Measurements from ENCODE around the gene MPG.

Gene MPG

DNA sequence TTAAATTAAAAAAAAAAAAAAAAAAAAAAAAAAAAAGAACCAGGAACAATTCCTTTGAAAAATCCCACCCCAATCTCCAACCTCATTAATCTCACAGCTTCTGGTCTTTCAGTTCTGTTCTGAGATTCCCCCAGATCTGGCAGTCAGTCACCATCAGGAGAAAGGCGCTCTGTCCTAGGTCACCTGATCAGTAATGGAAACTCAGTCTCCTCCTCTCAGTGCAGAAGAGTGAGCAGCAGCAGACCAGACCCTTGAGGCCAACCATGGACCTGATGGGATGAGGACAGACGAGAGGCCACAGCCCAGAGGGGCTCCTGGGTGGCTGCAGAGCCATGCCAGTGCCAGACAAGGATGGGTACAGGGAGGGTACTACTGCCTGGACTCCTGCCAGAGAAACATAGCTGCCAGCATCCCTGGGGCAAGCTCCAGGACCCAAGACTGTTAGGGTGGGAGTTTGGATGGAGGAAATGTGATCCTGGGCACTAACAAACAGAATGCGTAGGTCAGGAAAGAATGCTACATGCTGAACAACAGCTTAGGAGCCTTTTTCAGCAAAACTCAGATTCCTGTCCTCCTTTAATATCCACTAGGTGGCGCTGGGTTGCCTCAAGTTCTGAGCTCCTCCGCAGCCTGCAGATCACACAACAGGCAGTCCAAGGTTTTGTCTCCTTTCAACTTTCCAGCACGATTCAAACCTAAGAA lies 28.7 kb downstream of the MPG start:
- DNase-seq (ENCODE audit: low read depth), result peak; percentile 84
- TF ChIP-seq, protein P1, sequence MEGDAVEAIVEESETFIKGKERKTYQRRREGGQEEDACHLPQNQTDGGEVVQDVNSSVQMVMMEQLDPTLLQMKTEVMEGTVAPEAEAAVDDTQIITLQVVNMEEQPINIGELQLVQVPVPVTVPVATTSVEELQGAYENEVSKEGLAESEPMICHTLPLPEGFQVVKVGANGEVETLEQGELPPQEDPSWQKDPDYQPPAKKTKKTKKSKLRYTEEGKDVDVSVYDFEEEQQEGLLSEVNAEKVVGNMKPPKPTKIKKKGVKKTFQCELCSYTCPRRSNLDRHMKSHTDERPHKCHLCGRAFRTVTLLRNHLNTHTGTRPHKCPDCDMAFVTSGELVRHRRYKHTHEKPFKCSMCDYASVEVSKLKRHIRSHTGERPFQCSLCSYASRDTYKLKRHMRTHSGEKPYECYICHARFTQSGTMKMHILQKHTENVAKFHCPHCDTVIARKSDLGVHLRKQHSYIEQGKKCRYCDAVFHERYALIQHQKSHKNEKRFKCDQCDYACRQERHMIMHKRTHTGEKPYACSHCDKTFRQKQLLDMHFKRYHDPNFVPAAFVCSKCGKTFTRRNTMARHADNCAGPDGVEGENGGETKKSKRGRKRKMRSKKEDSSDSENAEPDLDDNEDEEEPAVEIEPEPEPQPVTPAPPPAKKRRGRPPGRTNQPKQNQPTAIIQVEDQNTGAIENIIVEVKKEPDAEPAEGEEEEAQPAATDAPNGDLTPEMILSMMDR (conservative IDR thresholded peaks at IDR 0.05; ENCODE audit: low read length), result peak; percentile 85
- H3K4me3 ChIP-seq (ENCODE audit: low read length), result no peak overlapping the region

DNA sequence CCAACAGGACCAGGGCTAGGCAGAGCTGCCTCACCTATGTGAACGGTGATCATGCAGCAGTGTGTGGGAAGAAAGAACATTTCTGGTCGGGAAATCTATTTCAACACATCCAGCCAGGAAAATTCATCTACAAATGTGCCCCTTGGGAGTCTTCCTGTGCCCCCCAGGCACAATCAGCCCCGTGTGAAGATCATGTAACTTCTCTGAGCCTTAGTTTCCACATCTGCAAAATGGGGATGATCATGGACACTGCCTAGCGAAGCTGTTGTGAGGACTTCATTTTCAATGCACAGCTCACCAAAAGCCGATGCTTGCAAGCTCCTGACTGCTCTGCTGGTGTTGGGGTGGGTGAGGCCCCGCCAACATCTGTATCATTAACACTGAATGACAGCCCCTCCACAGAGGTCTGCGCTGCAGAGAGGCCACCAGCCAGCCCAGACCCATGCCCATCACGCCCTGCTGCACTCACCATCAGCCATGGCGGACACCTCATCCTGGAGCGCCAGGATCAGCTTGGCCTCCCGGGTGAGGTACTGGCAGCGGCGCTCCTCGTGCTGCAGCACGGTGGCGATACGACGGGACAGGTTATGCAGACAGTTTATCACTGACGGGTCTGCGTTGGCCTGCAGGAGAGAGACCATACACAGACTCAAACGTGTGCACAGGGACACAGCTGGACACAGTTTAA lies 34.3 kb downstream of the MPG start:
- H3K4me3 ChIP-seq (ENCODE audit: low read length), result no peak overlapping the region
- TF ChIP-seq, protein P1 (conservative IDR thresholded peaks at IDR 0.05; ENCODE audit: low read length), result no peak
- no peak for DNase-seq (ENCODE audit: low read depth)

DNA sequence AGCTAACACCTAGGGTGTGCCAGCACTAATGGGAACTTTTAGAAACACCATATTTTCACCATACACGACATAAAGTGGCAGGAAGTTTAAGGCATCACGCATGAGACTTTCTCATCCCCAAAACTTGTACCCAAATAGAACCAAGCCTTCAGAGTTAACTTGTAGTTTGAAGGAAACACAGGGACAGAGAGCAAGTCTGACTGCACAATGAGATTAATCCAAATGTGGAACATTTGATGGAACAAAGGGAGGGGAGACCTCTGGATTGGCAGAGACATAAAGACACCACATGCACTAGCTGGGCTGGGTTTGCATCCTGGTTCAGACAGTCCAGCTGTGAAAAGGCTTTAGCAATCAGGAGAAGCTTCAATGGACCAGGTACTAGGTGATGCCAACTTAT lies 36.3 kb downstream of the MPG start:
- TF ChIP-seq, protein P1 (conservative IDR thresholded peaks at IDR 0.05; ENCODE audit: low read length), result no peak
- DNase-seq (ENCODE audit: low read depth), result no peak
- no peak overlapping the region for H3K4me3 ChIP-seq (ENCODE audit: low read length)

DNA sequence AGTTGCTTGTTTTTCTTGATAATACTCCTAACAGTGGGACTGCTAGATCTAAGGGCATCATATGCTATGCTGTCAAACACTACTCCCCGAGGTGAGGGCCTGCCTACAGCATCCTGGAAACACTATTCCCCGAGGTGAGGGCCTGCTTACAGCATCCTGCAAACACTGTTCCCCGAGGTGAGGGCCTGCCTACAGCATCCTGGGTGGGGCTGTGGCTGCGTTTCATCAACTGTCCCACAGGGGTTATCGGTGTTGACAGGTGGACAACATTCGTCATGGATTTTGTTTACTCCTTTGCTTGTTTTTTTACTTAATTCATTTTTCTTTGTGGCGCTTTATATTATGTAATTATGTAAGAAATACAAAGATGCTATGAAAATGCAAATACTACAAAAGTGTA lies 38.0 kb downstream of the MPG start:
- H3K4me3 ChIP-seq (ENCODE audit: low read length), result no peak overlapping the region
- DNase-seq (ENCODE audit: low read depth), result no peak
- TF ChIP-seq, protein P1 (conservative IDR thresholded peaks at IDR 0.05; ENCODE audit: low read length), result no peak

DNA sequence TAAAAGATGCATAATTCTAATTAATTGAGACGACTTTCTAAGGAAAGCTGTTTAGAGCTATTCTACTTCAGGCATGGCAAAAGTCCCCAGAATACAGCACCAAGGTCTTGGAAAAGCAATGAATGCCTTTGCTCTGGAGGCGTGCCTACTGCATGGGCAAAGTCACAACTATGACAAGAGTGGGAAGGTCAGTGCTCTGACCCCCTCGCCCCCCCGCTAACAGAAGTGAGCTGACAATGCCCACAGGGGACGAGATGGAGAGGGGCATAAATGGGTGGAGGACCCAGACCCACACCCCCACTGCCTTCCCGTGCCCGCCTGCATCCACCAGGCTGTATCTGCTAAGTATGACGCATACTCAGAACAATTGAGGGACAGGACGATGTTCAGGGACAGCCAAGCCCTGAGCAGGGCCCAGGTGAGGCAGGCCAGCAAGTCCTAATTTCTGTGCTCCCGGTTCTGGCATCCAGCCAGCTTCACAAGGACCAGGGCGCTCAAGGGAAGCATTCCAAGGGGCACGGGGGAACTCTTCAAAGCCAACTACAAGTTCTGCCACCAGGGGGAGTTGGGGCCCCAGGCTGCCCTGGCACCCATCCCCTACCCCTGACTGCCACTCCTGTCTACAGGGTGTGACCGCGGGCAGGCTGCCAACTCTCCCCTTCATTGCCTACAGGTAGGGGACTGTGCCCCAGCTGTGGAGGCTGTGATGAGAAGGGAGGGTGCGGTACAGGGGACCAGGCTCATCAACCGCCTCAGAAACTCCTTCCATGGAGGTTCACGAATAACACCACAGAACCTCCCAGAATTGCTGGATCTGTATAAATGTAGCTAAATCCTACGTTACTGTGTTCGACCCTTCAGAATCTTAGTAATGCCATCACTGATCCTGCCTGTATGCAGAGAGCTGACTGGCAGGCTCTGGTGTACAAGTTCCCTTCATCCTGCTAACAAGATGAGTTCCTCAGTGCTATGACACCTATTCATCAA lies 39.6 kb downstream of the MPG start:
- DNase-seq (ENCODE audit: low read depth), result peak; percentile 28
- no peak overlapping the region for H3K4me3 ChIP-seq (ENCODE audit: low read length)
- TF ChIP-seq, protein P1 (conservative IDR thresholded peaks at IDR 0.05; ENCODE audit: low read length), result peak; percentile 63

DNA sequence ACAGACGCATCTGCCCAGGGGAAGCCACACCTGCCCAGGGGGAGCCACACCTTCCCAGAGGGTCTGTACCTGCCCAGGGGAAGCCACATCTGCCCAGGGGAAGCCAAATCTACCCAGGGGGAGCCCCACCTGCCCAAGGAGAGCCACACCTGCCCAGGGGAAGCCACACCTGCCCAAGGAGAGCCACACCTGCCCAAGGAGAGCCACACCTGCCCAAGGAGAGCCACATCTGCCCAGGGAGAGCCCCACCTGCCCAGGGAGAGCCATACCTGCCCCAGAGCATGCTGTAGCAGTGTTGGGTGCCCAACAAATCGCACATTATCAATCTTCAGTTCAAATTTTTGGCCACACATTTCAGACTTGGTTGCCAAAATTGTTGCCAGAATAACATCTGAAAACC lies 40.8 kb downstream of the MPG start:
- no peak for DNase-seq (ENCODE audit: low read depth)
- TF ChIP-seq, protein P1 (conservative IDR thresholded peaks at IDR 0.05; ENCODE audit: low read length), result no peak
- no peak overlapping the region for H3K4me3 ChIP-seq (ENCODE audit: low read length)

All from AG10803 (cell line).